ENCODE results near the gene RELCH.

RELCH gene

DNA sequence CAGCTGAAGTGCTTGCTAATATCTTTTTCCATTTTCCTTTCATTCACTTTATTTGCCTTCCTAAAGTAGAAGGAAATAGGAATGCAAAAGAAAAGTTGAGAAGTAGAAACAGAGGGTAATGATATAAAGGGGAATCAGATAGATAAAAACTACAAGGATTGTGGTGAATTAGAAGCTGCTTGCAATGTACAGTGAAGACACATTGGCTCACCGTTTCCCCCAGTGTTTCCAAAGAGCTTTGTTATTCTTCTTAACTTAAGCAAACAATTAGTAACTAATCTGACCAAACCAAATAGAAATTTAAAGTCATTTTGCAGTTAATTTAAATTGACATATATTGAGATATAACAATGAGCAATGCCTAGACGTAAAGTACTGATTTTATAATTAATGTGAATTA, 63.4 kb downstream of the RELCH start:
- TF ChIP-seq, protein P1, sequence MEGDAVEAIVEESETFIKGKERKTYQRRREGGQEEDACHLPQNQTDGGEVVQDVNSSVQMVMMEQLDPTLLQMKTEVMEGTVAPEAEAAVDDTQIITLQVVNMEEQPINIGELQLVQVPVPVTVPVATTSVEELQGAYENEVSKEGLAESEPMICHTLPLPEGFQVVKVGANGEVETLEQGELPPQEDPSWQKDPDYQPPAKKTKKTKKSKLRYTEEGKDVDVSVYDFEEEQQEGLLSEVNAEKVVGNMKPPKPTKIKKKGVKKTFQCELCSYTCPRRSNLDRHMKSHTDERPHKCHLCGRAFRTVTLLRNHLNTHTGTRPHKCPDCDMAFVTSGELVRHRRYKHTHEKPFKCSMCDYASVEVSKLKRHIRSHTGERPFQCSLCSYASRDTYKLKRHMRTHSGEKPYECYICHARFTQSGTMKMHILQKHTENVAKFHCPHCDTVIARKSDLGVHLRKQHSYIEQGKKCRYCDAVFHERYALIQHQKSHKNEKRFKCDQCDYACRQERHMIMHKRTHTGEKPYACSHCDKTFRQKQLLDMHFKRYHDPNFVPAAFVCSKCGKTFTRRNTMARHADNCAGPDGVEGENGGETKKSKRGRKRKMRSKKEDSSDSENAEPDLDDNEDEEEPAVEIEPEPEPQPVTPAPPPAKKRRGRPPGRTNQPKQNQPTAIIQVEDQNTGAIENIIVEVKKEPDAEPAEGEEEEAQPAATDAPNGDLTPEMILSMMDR (IDR thresholded peaks at IDR 0.05; ENCODE audit: low read depth, low read length), result no peak
- no peak overlapping the region for H3K4me3 ChIP-seq (ENCODE audit: low read depth, low read length)

DNA sequence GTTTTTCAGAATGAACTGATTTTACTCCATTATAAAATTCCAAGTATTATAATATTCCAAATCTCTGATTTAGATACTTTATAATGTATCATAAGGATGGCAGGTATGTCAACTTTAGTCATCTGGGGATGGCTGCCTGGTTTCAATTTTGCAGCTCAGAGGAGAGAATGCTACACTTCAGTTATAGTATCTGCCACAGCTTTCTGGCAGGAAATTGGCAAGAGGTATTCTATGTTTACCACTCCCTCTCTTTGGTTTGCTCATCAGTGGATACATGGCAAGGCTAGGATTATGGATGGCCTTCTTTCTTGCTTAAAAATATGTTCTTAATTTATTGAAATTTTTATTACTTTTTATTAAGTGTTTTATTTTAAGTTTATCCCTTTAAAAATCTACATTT, 71.0 kb downstream of the RELCH start:
- TF ChIP-seq, protein P1 (IDR thresholded peaks at IDR 0.05; ENCODE audit: low read depth, low read length), result no peak

DNA sequence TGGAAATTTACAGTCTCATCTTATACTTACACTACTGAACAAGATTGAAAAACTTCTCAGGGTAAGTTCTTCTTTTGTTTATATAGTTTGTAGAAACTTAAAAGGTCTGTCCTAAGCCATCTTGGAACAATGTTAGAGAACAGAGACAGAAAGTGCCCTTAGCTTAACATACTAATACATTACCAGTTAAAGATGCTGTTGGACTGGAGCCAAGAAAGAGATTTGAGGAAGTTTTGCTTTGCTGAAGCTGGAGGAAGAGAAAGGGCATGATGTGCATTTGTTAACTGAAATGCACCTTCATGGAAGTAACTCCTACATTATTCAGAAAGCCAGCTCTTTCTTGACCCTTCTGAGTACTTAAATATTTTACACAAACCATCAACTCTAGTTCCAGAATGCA, 71.6 kb downstream of the RELCH start:
- H3K4me3 ChIP-seq (ENCODE audit: low read depth, low read length), result no peak overlapping the region
- TF ChIP-seq, protein P1 (IDR thresholded peaks at IDR 0.05; ENCODE audit: low read depth, low read length), result no peak

More for the DNA sequence above, 71.0 kb downstream of the RELCH start:
- no peak overlapping the region for H3K4me3 ChIP-seq (ENCODE audit: low read depth, low read length)

DNA sequence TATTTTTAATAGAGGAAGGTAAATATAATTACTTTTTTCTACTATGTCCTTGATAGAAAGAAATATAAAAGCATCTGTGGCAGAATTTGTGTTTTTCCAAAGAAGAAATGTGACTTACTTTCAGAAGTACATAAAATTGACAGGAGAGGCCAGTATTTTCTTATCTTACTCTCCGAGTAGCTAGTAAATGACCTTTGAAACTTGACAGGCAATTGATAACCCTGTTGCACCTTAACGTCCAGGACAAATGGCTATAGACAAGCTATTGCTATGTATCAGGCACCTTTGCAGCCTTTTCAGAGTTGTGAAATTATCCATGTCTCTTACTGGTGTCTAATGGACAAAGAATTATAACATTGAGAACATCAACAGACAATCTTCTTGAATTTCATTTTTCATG, 75.0 kb downstream of the RELCH start:
- no peak overlapping the region for H3K4me3 ChIP-seq (ENCODE audit: low read depth, low read length)
- TF ChIP-seq, protein P1 (IDR thresholded peaks at IDR 0.05; ENCODE audit: low read depth, low read length), result no peak

DNA sequence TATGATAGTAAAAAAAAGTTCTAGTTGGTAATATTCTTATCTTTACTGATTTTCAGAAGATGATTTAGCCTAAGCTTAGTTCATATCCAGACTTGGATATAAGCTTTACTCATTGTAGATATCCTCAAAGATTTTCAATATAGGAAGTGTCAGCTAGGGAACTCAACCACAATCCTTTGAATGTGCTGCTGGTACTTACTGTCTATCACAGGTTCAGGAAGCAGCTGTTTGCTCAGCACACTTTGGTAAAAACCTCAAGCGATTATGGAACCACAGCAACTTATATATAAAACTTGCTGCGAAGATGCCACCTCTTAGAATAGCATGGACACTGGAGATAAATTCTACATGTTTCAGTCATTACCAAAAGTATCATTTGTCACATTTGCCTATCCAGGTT, 77.9 kb downstream of the RELCH start:
- TF ChIP-seq, protein P1 (IDR thresholded peaks at IDR 0.05; ENCODE audit: low read depth, low read length), result no peak
- no peak overlapping the region for H3K4me3 ChIP-seq (ENCODE audit: low read depth, low read length)

DNA sequence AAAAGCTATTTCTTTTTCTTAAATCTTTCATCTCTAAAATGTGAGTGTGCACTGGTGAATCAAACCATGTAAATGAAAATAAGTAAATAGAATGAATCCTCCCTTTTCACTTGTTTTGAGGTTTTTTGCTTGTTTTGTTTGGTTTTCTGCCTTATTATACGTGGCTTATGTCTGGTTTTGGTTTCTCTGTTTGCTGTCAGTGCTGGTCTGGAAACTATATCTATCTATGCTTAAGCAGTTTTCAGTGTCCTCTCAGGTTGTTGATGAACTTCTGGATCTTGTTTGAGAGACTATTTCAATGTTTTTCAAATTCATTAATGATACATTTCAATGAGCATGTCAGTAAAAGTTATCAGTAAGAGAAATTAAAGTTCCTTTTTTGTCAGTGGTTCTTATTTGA, 90.0 kb downstream of the RELCH start:
- TF ChIP-seq, protein P1 (IDR thresholded peaks at IDR 0.05; ENCODE audit: low read depth, low read length), result no peak
- no peak overlapping the region for H3K4me3 ChIP-seq (ENCODE audit: low read depth, low read length)

DNA sequence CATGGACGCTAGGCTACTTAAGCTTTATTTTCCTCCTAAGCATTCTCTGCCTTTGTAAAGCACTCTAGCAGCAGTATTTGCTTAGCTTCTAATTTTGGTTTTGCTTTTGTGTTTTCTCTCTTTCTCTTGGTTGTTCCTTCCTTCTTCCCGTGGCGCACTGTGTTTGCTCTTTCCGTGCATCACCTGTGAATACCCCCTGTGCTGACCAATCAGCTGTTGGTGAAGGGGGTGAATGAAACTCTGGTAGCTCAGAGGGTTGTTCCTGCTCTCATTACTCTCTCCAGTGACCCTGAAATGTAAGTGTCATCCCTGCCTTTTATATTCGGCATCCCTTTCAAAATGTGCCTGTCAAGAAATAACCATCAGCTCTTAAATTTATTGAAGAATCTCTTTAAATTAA, 92.5 kb downstream of the RELCH start:
- H3K4me3 ChIP-seq (ENCODE audit: low read depth, low read length), result no peak overlapping the region
- TF ChIP-seq, protein P1 (IDR thresholded peaks at IDR 0.05; ENCODE audit: low read depth, low read length), result no peak

Data from WI38 (cell line).